HT1080 (cell line): ENCODE results near the gene SYCP2L. TPM values are rescaled to one million over a fixed set of nuclear protein-coding genes. Genes with fewer than 3 reads are reported as not detected.

Experiments used
- DNase-seq: peaks from one replicate; pipeline ENCODE4 v3.0.0-alpha.2; 2015; ENCODE audit warnings: low read depth
- total RNA-seq: library from RNA; depleted of rRNA; stranded (reverse); fragments of >200 nt; shearing (Covaris generic); gene quantifications from 2 replicates; pipeline ENCODE4 v1.2.3, GENCODE V29; 2014; rRNA removed

The SYCP2L gene
- total RNA-seq, 1 experiment from 2014 or later: not detected

- no peak for DNase-seq
Measured at GRCh38 chr6:11006061-11006460, 119.2 kb downstream of the SYCP2L start.

- DNase-seq: peak; percentile 74
Measured at GRCh38 chr6:11007715-11008608, 121.1 kb downstream of the SYCP2L start.

GRCh38 chr6:11008821-11009220 is 122.0 kb downstream of the SYCP2L start:
- DNase-seq: no peak

- peak; percentile 72 for DNase-seq
Measured at GRCh38 chr6:11009353-11009752, 122.5 kb downstream of the SYCP2L start.

- DNase-seq: peak; percentile 56
Measured at GRCh38 chr6:11011787-11012234, 125.0 kb downstream of the SYCP2L start.

GRCh38 chr6:11012295-11012754 is 125.5 kb downstream of the SYCP2L start:
- no peak for DNase-seq

- no peak for DNase-seq
Measured at GRCh38 chr6:11012976-11013720, 126.3 kb downstream of the SYCP2L start.

GRCh38 chr6:11013721-11014070 is 126.8 kb downstream of the SYCP2L start:
- DNase-seq: no peak

- no peak for DNase-seq
Measured at GRCh38 chr6:11015102-11015501, 128.2 kb downstream of the SYCP2L start.

- DNase-seq: no peak
Measured at GRCh38 chr6:11016452-11016851, 129.6 kb downstream of the SYCP2L start.

GRCh38 chr6:11017090-11017489 is 130.2 kb downstream of the SYCP2L start:
- DNase-seq: no peak

- DNase-seq: no peak
Measured at GRCh38 chr6:11018225-11018624, 131.4 kb downstream of the SYCP2L start.

- no peak for DNase-seq
Measured at GRCh38 chr6:11021003-11021402, 134.2 kb downstream of the SYCP2L start.

GRCh38 chr6:11021714-11022113 is 134.9 kb downstream of the SYCP2L start:
- DNase-seq: no peak

GRCh38 chr6:11023032-11023431 is 136.2 kb downstream of the SYCP2L start:
- no peak for DNase-seq

Other genes with a start within 250 kb of the SYCP2L start
- gene C6orf52, start 192.4 kb upstream of the SYCP2L start, total RNA-seq: 1.9 and 2.9 TPM in 2 replicates
- gene PAK1IP1, start 192.1 kb upstream of the SYCP2L start, total RNA-seq: 57.9 and 64.3 TPM in 2 replicates
- gene TMEM14C, start 164.0 kb upstream of the SYCP2L start, total RNA-seq: 137 and 140 TPM in 2 replicates
- 120 and 122 TPM in 2 replicates for gene TMEM14B, start 139.2 kb upstream of the SYCP2L start, total RNA-seq
- gene MAK, start 48.5 kb upstream of the SYCP2L start, total RNA-seq: 0.07 TPM in 1 of 2 replicates, not detected in the other
- not detected in 2 replicates for gene GCM2, start 5.0 kb upstream of the SYCP2L start, total RNA-seq
- 2.3 and 3.3 TPM in 2 replicates for gene ELOVL2, start 157.3 kb downstream of the SYCP2L start, total RNA-seq
- 8.6 and 17.7 TPM in 2 replicates for gene SMIM13, start 206.8 kb downstream of the SYCP2L start, total RNA-seq
- gene ERVFRD-1, start 224.7 kb downstream of the SYCP2L start, total RNA-seq: not detected in 2 replicates